Putamen (tissue), 1 donor: ENCODE results near the gene HMOX2.

Source experiments
- DNase-seq: peaks from one replicate; pipeline ENCODE4 v3.0.0-alpha.2; 2016; ENCODE audit warnings: low spot score

HMOX2 gene

GRCh38 chr16:4525069-4525468, 48.9 kb downstream of the HMOX2 start:
- DNase-seq, result no peak

- DNase-seq, result no peak
Measured at GRCh38 chr16:4525634-4526277, 49.6 kb downstream of the HMOX2 start.

GRCh38 chr16:4529085-4530060, 53.2 kb downstream of the HMOX2 start:
- DNase-seq, result no peak

- no peak for DNase-seq
Measured at GRCh38 chr16:4531811-4532210, 55.6 kb downstream of the HMOX2 start.

- no peak for DNase-seq
Measured at GRCh38 chr16:4532238-4532637, 56.0 kb downstream of the HMOX2 start.

GRCh38 chr16:4533490-4533889, 57.3 kb downstream of the HMOX2 start:
- no peak for DNase-seq

- no peak for DNase-seq
Measured at GRCh38 chr16:4534151-4534790, 58.1 kb downstream of the HMOX2 start.

GRCh38 chr16:4535627-4536108, 59.5 kb downstream of the HMOX2 start:
- DNase-seq, result no peak

- DNase-seq, result no peak
Measured at GRCh38 chr16:4536391-4537106, 60.4 kb downstream of the HMOX2 start.

- DNase-seq, result no peak
Measured at GRCh38 chr16:4537376-4538343, 61.5 kb downstream of the HMOX2 start.

GRCh38 chr16:4538350-4539235, 62.4 kb downstream of the HMOX2 start, which contains the start of gene CDIP1:
Gene CDIP1, minus strand, starts transcription at chr16:4538773. Its CDS starts 24,643 bp downstream, at chr16:4514130.
- peak; percentile 95 for DNase-seq

GRCh38 chr16:4539716-4540284, 63.6 kb downstream of the HMOX2 start:
- DNase-seq, result no peak

- DNase-seq, result no peak
Measured at GRCh38 chr16:4544473-4544872, 68.3 kb downstream of the HMOX2 start.

- DNase-seq, result no peak
Measured at GRCh38 chr16:4548124-4548523, 71.9 kb downstream of the HMOX2 start.

- no peak for DNase-seq
Measured at GRCh38 chr16:4550591-4550990, 74.4 kb downstream of the HMOX2 start.

- no peak for DNase-seq
Measured at GRCh38 chr16:4552541-4552940, 76.3 kb downstream of the HMOX2 start.

- DNase-seq, result no peak
Measured at GRCh38 chr16:4556112-4556511, 79.9 kb downstream of the HMOX2 start, which contains the start of gene C16orf96. Gene C16orf96, plus strand, starts transcription at chr16:4556340. Its CDS starts 150 bp downstream, at chr16:4556490.

GRCh38 chr16:4556580-4556979, 80.4 kb downstream of the HMOX2 start:
- DNase-seq, result no peak

- DNase-seq, result no peak
Measured at GRCh38 chr16:4557973-4558372, 81.8 kb downstream of the HMOX2 start.
